NOMO-1 treated with dmso at 0.1 percent for 144 hours (cell line): ENCODE measurements around the gene TMEM140.
"Not testable (repeated sequence)": the region's sequence is repeated elsewhere in the genome, so short reads cannot be mapped to it uniquely, and the experiment has no call there.

Source experiments
- DNase-seq: peaks from one replicate; lab custom pipeline; 2025; ENCODE audit not compliant: unreplicated experiment; lab: John Stamatoyannopoulos, UW

Gene TMEM140

DNA sequence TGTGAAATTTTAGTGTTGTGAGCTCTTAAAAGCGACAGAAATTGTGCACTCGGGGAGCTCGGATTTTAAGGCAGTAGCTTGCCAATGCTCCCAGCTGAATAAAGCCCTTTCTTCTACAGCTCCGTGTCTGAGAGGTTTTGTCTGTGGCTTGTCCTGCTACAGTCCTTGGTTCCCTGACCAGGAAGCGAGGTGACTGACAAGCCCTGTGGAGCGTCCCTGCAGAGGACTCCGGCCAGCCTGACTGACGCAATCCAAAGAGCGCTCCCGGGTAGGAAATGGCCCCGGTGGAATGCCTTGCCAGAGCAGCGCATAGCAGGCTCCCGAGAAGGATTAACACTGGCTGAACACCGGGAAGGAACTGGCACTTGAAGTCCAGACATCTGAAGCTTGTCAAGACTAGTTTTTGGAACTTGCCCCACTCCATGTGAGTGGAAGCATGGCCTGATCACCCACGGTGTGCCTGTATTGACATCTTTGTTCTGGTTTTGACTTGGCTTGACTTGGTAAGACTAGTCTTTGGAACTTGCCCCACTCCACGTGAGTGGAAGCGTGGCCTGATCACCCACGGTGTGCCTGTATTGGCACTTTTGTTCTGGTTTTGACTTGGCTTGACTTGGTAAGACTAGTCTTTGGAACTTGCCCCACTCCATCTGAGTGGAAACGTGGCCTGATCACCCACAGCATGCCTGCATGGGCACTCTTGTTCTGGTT is 23.9 kb downstream of the TMEM140 start:
- DNase-seq = not testable (repeated sequence)

GRCh38 chr7:135173916-135174315 is 26.0 kb downstream of the TMEM140 start:
- not testable (repeated sequence) for DNase-seq

DNA sequence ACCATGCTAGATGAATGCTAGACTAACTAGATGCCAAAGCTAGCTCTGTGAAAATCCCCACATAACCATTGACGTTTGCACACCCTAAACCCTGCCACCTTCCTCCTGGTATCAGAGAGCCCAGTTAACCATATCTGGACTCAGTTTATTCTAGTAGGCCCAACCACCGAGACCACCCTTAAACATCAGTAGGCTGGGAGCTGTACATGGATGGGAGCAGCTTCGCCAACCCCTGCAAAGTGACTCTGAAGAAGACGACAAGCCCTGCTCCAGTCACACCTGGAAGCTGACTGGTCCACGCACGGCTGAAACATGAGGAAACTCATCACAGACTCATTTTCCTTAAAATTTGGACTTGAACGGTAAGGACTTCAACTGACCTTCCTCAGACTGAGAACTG is 27.1 kb downstream of the TMEM140 start:
- no peak for DNase-seq

GRCh38 chr7:135175931-135176330 is 28.1 kb downstream of the TMEM140 start:
- no peak for DNase-seq

DNA sequence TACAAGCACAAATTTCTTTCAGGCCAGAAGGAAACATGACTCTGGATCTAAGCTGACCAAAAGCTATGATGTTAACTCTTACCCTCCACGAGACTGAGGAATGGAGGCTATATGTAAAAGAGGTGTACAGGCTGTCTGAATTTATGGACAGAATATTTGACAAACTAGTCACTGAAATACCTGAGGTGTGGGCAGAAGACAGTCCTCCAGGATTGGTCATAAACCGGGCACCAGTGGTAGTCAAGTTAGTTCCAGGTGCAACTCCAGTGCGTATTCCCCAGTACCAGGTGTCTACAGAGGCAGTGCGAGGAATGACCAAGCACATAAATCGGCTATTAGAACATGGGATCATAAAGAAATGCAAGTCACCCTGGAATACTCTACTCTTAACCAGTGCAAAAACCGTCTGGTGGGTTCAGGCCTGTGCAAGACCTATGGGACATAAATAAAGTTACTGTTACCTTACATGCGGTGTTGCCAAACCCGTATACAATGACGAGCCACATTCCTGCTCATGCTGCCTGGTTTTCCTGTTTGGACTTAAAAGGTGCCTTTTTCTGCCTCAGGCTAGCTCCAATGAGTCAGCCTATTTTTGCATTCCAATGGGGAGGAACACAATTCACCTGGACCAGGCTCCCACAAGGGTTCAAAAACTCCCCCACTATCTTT is 29.3 kb downstream of the TMEM140 start:
- DNase-seq = no peak

DNA sequence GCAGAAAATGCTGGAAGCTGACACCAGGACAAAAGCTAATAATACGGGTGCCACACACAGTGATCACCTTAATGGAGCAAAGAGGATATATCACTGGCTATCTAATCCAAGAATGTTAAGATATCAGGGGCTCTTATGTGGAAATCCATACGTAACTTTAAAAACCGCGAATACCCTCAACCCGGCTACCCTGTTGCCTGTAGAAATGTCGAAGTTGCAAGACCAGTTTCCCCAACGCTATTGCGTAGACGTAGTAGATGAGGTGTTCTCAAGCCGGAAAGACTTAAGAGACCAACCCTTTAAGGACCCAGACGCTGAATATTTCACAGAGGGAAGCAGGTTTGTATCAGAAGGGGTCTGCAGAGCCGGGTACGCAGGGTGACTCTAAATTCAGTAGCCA is 30.5 kb downstream of the TMEM140 start:
- no peak for DNase-seq

DNA sequence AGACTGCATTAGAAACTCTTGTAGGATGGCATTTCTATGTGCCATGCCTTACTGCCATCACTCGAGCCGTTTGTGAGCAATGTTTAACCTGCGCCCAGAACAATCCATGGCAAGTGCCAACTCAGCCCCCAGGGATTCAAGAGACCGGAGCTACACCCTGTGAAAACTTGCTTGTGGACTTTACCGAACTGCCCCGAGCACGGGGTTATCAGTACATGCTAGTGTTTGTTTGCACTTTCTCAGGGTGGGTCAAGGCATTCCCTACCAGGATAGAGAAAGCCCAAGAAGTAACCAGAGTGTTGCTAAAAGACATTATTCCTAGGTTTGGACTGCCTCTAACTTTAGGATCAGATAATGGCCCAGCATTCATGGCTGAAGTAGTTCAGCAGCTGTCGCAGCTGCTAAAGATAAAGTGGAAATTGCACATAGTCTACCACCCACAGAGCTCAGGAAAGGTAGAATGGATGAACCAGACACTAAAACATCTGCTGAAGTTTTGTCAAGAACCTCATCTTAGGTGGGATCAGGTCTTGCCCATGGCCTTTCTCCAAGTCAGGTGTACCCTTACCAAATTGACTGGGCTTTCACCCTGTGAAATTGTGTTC is 31.6 kb downstream of the TMEM140 start:
- DNase-seq = no peak

GRCh38 chr7:135180122-135180521 is 32.2 kb downstream of the TMEM140 start:
- no peak for DNase-seq

GRCh38 chr7:135181261-135181928 is 33.5 kb downstream of the TMEM140 start:
- DNase-seq = no peak

GRCh38 chr7:135181929-135182678 is 34.2 kb downstream of the TMEM140 start:
- DNase-seq = no peak

- DNase-seq = no peak
Measured at GRCh38 chr7:135183478-135183877, 35.6 kb downstream of the TMEM140 start.

DNA sequence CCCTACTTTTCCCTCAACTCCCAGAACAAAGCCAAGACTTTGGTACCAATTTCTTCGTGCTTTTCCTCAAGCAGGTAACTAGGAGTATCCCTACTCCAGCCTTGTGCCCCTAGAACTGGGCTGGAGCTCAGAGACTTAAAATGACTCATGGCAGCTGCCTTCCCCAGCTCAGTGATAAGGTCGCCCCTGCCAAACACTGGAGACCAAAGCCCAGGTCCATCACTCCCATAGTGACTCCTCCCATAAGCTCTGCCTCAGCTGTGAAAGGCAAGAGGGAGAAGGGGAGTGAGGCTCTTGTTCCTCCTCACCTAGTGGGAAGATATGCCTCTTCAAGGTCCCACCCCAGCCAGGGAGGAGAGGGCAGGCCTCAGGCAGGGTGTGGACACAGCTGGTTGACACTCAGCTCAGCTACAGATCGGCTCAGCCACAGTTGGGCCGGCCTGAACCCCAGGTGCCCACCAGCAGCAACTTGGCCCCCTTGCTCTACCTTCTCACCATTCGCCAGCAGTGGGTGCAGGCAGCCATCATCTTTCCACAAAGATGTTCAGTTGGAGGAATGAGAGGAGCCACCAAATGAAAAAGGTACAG is 36.5 kb downstream of the TMEM140 start:
- DNase-seq = no peak

- no peak for DNase-seq
Measured at GRCh38 chr7:135185471-135186260, 37.8 kb downstream of the TMEM140 start.

DNA sequence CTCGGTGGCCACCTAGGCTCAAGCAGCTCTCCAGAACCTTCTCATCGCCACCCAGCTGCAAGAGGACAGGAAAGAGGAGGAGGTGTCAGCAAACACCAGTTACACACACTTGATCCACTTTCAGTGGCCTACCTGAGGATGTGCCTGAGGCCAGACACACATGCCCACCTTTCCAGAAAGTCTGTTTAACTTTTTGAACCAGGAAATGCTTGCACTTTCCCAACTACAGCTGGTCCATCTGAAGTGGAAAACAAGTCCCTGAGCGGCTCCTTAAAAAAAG is 38.3 kb downstream of the TMEM140 start:
- DNase-seq = no peak

DNA sequence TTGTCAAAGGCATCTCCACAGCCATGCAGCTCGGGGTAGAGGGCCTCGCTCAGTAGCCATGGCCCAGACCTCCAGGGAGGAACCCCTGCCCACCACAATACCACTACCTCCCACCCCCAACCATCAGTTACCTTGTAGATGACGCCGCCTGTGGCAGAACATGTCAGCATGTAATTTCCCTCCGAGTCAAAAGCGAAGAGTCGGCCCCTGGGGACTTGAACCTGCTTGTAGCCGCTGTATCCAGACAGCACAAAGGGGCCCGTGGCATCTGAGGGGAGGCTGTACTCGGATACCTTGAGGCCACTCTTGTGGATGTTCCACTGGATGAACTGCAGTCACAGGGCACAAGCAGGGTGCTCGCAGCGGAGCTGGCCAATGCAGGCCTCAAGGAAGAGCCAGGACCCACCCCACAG is 39.0 kb downstream of the TMEM140 start:
- DNase-seq = no peak

DNA sequence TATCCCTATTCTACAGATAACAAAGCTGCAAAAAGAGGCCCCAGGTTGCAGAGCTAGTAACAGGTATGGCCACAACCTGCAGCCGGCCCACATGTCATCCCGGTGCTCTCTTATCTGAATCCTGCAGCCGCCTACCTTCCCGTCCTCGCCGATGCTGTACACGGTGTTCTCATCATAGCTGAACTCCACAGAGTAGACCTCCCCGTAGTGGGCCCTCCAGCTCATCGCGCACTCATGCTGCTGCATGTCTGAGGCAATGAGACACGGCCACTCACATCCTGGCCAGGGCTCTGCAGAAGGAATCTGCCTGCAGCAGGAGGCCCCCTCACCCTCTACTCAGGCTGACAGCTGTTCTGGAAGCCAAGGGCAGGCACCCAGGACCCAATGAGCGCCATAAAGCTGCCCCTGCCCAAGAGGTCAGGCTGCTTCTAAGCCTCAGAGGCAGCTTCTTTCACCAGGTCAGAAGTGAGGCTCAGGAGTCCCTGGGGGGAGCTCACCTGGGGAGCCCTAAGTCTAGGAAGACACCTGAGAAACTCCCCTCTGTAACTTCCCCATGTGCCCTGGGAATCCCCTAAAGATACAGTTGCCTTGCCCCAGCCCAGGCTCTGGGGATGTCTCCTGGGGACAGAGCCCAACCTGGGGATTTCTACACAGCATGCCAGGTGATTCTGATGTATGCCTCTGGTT is 40.6 kb downstream of the TMEM140 start:
- DNase-seq = no peak

DNA sequence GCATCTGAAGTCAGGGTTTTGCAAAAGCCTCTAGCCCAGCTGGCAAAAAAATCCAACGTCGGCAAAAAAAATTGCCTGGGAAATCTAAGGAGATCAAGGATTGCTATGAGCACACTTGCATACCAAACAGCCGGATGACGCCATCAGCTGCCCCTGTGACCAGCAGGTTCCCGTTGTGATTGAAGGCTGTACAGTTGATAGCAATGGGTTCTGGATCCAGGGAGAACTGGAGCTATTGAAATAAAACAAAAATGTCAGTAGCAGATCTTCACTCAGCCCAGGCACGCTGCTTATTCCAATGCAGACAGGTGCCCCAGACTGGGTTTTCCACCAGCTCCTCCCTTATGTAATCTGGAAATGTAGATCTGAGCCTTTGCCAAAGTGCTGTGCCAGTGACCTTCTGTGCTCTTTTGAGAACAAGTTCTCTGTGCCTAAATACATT is 41.4 kb downstream of the TMEM140 start:
- no peak for DNase-seq

- DNase-seq = no peak
Measured at GRCh38 chr7:135189961-135190360, 42.1 kb downstream of the TMEM140 start.

- DNase-seq = no peak
Measured at GRCh38 chr7:135190703-135191102, 42.8 kb downstream of the TMEM140 start.
